ENCODE data around the gene RMRP. TPM values are rescaled to one million over a fixed set of nuclear protein-coding genes. Genes with fewer than 3 reads are reported as not detected.

RMRP gene
- total RNA-seq, 2 experiments from 2014 or later, result 12,624 to 26,575 TPM

GRCh38 chr9:35686222-35687203 is 28.7 kb upstream of the RMRP start:
- DNase-seq (ENCODE audit: low spot score), result peak; percentile 80
- Histone ChIP-seq H3K9me3 (ENCODE audit: low read length) (no peaks in the 10 kb centered on the region), H2AFZ (ENCODE audit: low read length) (peak overlapping the region; percentile 89), H3K4me2 (ENCODE audit: low read length) (peak overlapping the region; percentile 60), H3K4me1 (ENCODE audit: insufficient read depth, low read length, poor library complexity, severe bottlenecking) (peaks cover 58% of the 10 kb centered on the region), H3K27ac (ENCODE audit: low read depth, low read length, poor library complexity, severe bottlenecking) (peak overlapping the region; percentile 65), H3K79me2 (ENCODE audit: insufficient read depth, low read depth, low read length) (no peaks in the 10 kb centered on the region), H3K9me2 (ENCODE audit: insufficient read depth, low read length) (no peaks in the 10 kb centered on the region), H4K20me1 (ENCODE audit: insufficient read depth, low read length) (no peaks in the 10 kb centered on the region), H3K36me3 (ENCODE audit: insufficient read depth, low read length) (no peaks in the 10 kb centered on the region), H3K4me3 (ENCODE audit: low read depth, low read length, poor library complexity, severe bottlenecking) (peak overlapping the region; percentile 18)
- BruUV-seq (replicated peaks), result no TSS peak
- POLR2A ChIA-PET, result interaction anchor here (0.6 to 2.0 kb wide), 11 partner anchors 9 to 74 kb away, joined by 3 to 7 read pairs (median 4); partner anchors contain the start of genes ARHGEF39, CCDC107 and RMRP
- CTCF ChIA-PET (ENCODE audit: unreplicated experiment), result interaction anchor here (0.6 to 0.7 kb wide), 2 partner anchors 24 to 41 kb away, joined by 4 to 5 read pairs; no protein-coding TSS in a partner anchor
- intact Hi-C loops (cut with micrococcal nuclease; ENCODE audit: unreplicated experiment), result no loop called here
- TF ChIP-seq EZH2phosphoT487 (IDR thresholded peaks at IDR 0.05; ENCODE audit: borderline replicate concordance, low read depth, low read length) (no peak), CTCF (conservative IDR thresholded peaks at IDR 0.05; ENCODE audit: low read length) (no peak)

- Histone ChIP-seq H3K9me2 (ENCODE audit: insufficient read depth, low read length) (no peaks in the 10 kb centered on the region), H2AFZ (ENCODE audit: low read length) (no peak overlapping the region), H3K4me1 (ENCODE audit: insufficient read depth, low read length, poor library complexity, severe bottlenecking) (peaks cover 60% of the 10 kb centered on the region), H3K4me2 (ENCODE audit: low read length) (no peak overlapping the region), H3K27ac (ENCODE audit: low read depth, low read length, poor library complexity, severe bottlenecking) (no peak overlapping the region), H4K20me1 (ENCODE audit: insufficient read depth, low read length) (no peaks in the 10 kb centered on the region), H3K36me3 (ENCODE audit: insufficient read depth, low read length) (no peaks in the 10 kb centered on the region), H3K9me3 (ENCODE audit: low read length) (no peaks in the 10 kb centered on the region), H3K79me2 (ENCODE audit: insufficient read depth, low read depth, low read length) (no peaks in the 10 kb centered on the region), H3K4me3 (ENCODE audit: low read depth, low read length, poor library complexity, severe bottlenecking) (no peak overlapping the region)
- DNase-seq (ENCODE audit: low spot score), result no peak
- BruUV-seq (replicated peaks), result no TSS peak
- ChIA-PET CTCF (ENCODE audit: unreplicated experiment) (no interaction called here), POLR2A (interaction anchor here (0.7 to 2.0 kb wide), 5 partner anchors 27 to 73 kb away, joined by 3 to 7 read pairs (median 4); partner anchors contain the start of genes CCDC107 and RMRP)
- intact Hi-C loops (cut with micrococcal nuclease; ENCODE audit: unreplicated experiment), result no loop called here
- no peak for TF ChIP-seq CTCF (conservative IDR thresholded peaks at IDR 0.05; ENCODE audit: low read length)
- no peak for TF ChIP-seq EZH2phosphoT487 (IDR thresholded peaks at IDR 0.05; ENCODE audit: borderline replicate concordance, low read depth, low read length)
These were observed 27.7 kb upstream of the RMRP start for GRCh38 chr9:35685506-35685905.
